ENCODE data around the gene HSPB7.

DNA sequence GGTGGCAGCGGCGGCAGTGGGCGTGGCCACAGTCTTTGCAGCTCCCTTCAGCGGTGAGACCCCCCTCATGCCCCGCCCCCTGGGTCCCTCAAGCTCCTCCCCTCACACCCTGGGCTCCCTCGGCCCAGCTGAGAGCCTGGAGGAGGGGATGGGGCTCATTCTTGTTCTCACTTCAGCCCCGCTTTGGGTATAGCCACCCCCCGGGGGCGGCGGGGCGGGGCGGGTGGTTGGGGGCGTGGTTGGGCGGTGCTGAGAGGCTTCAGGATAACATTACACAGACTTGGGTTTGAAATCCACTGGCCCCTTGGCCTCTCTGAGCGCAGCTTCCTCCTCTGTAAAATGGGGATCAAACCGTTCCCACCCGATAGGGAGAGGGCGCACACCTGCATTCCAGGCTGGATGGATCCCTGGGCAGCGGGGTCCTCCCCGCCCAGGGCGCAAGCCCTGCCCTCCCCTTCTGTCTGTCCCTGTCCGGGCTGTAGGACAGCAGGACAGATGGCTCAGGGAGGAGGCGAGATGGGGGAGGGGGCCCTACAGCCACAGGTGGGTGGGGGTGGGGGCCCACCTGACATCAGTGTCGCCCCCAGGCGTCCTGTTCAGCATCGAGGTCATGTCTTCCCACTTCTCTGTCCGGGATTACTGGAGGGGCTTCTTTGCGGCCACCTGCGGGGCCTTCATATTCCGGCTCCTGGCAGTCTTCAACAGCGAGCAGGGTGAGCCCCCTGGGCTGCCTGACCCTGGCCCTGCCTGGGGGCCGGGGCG is 9.1 kb upstream of the HSPB7 start:
- TF ChIP-seq CTCF (conservative IDR thresholded peaks at IDR 0.05 in 1 of 2, IDR thresholded peaks at IDR 0.05 in 1 of 2; ENCODE audit: low read depth in 1 of 2, low read length in 2 of 2) (no peak), EZH2 (IDR thresholded peaks at IDR 0.05; ENCODE audit: low read length, missing control alignments) (no peak)

Measured in fibroblast of lung (primary cell).